ENCODE data around the gene TMEM47.

TMEM47 gene

DNA sequence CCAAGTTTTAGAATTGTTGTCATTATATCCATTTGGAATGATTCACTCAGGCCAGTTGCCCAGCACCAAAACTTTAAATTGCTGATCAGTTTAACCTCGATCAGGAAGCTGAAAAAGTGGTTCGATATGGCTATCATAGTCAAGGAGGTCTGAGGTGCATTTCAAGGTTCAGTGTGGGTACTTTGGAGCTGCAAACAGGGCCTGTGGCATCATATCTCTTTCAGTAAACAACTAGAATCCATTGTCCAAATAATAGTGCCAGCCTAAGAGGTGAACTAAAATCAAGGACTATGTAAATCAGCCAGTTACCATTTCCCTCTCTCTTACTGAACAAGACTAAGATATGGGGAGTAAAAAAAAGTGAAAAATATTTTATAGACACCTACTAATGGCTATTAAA is 14.2 kb downstream of the TMEM47 start:
- TF ChIP-seq TAF1 (IDR thresholded peaks at IDR 0.05; ENCODE audit: low read depth) (no peak), ZBTB7A (IDR thresholded peaks at IDR 0.05; ENCODE audit: low read depth) (no peak), RAD21 (IDR thresholded peaks at IDR 0.05; ENCODE audit: low read depth) (no peak), EGR1 (IDR thresholded peaks at IDR 0.05) (no peak)
- TF ChIP-seq, protein P1, sequence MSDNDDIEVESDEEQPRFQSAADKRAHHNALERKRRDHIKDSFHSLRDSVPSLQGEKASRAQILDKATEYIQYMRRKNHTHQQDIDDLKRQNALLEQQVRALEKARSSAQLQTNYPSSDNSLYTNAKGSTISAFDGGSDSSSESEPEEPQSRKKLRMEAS (IDR thresholded peaks at IDR 0.05) = no peak
- TF ChIP-seq, protein P2, sequence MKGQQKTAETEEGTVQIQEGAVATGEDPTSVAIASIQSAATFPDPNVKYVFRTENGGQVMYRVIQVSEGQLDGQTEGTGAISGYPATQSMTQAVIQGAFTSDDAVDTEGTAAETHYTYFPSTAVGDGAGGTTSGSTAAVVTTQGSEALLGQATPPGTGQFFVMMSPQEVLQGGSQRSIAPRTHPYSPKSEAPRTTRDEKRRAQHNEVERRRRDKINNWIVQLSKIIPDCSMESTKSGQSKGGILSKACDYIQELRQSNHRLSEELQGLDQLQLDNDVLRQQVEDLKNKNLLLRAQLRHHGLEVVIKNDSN (IDR thresholded peaks at IDR 0.05) = no peak

DNA sequence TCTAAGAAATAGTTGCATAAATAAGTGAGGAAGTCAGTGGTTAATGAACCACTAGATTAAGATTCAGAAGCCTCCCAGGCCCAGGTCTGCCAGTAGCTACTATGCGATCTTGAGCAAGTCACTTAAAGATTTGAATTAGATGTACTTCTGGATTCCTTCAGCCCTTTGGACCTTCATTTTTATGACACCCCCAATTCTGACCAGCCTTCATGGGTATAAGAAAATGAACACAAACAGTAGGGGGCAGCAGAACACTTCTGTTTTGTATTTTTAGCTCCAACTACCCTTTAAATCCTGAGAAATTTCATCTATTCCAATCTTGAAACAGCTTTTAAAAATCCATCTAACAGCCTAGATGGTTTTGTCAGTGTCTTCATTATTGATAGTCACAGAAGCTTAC is 19.0 kb downstream of the TMEM47 start:
- TF ChIP-seq TCF12 (IDR thresholded peaks at IDR 0.05; ENCODE audit: low read depth) = no peak
- TF ChIP-seq, protein P3, sequence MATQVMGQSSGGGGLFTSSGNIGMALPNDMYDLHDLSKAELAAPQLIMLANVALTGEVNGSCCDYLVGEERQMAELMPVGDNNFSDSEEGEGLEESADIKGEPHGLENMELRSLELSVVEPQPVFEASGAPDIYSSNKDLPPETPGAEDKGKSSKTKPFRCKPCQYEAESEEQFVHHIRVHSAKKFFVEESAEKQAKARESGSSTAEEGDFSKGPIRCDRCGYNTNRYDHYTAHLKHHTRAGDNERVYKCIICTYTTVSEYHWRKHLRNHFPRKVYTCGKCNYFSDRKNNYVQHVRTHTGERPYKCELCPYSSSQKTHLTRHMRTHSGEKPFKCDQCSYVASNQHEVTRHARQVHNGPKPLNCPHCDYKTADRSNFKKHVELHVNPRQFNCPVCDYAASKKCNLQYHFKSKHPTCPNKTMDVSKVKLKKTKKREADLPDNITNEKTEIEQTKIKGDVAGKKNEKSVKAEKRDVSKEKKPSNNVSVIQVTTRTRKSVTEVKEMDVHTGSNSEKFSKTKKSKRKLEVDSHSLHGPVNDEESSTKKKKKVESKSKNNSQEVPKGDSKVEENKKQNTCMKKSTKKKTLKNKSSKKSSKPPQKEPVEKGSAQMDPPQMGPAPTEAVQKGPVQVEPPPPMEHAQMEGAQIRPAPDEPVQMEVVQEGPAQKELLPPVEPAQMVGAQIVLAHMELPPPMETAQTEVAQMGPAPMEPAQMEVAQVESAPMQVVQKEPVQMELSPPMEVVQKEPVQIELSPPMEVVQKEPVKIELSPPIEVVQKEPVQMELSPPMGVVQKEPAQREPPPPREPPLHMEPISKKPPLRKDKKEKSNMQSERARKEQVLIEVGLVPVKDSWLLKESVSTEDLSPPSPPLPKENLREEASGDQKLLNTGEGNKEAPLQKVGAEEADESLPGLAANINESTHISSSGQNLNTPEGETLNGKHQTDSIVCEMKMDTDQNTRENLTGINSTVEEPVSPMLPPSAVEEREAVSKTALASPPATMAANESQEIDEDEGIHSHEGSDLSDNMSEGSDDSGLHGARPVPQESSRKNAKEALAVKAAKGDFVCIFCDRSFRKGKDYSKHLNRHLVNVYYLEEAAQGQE (IDR thresholded peaks at IDR 0.05; ENCODE audit: low read depth) = no peak
- no peak for TF ChIP-seq TEAD4 (IDR thresholded peaks at IDR 0.05)
- no peak for TF ChIP-seq CREB1 (IDR thresholded peaks at IDR 0.05; ENCODE audit: low read depth)
- peak; percentile 38; the same call in 1 of the 2 replicates for TF ChIP-seq RAD21 (IDR thresholded peaks at IDR 0.05; ENCODE audit: low read depth)

DNA sequence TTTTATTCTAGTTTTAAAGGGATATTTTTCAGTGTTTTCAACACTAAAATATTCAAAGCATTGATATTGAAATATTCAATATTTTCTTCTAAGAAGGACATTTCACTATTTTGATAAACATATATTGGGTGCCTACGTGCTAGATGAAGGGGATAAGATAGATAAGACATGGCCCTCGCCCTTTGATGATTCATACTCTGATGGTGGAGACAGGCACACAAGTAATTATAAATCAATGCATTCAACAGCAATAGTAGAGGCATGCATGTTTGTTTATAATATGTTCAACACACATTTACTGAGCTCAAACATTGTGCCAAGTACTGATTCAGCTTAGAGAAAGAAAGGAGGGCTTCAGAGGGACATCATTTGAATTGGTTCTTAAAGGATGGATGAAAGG is 22.7 kb downstream of the TMEM47 start:
- TF ChIP-seq YY1 (IDR thresholded peaks at IDR 0.05; ENCODE audit: low read depth) (no peak), ZBTB7A (IDR thresholded peaks at IDR 0.05; ENCODE audit: low read depth) (no peak), TEAD4 (IDR thresholded peaks at IDR 0.05) (no peak), EP300 (IDR thresholded peaks at IDR 0.05; ENCODE audit: borderline replicate concordance) (no peak), CEBPB (IDR thresholded peaks at IDR 0.05) (no peak)
- TF ChIP-seq, protein P1 (IDR thresholded peaks at IDR 0.05) = no peak
- TF ChIP-seq, protein P3 (IDR thresholded peaks at IDR 0.05; ENCODE audit: low read depth) = no peak
- TF ChIP-seq, protein P2 (IDR thresholded peaks at IDR 0.05) = no peak

DNA sequence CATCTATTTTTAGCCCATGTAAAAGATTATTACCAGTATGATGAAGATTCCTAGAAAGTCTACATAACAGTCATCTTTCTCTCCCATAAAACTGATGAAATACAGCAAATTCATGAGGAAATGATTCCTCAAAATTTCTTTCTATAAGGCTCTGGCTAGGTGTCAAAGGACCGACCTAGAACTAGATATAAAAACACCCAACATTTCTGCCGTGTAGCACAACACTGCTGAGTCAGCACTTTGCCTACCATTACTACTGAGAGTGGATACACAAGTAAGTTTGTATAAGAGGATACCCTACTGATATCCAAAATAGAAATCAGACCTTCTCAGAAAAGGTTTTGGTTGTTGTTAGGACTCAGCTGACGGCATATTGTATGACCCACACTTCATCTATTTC is 24.7 kb downstream of the TMEM47 start:
- TF ChIP-seq YY1 (IDR thresholded peaks at IDR 0.05; ENCODE audit: low read depth) = no peak
- no peak for TF ChIP-seq ZBTB7A (IDR thresholded peaks at IDR 0.05; ENCODE audit: low read depth)
- TF ChIP-seq NFIC (IDR thresholded peaks at IDR 0.05) = no peak
- no peak for TF ChIP-seq CREB1 (IDR thresholded peaks at IDR 0.05; ENCODE audit: low read depth)
- no peak for TF ChIP-seq FOXM1 (IDR thresholded peaks at IDR 0.05; ENCODE audit: borderline replicate concordance, low read depth)
- TF ChIP-seq TEAD4 (IDR thresholded peaks at IDR 0.05) = no peak
- TF ChIP-seq CEBPB (IDR thresholded peaks at IDR 0.05) = no peak
- TF ChIP-seq EP300 (IDR thresholded peaks at IDR 0.05; ENCODE audit: borderline replicate concordance) = no peak
- no peak for TF ChIP-seq EGR1 (IDR thresholded peaks at IDR 0.05)
- TF ChIP-seq, protein P3 (IDR thresholded peaks at IDR 0.05; ENCODE audit: low read depth) = no peak
- TF ChIP-seq, protein P2 (IDR thresholded peaks at IDR 0.05) = no peak
- no peak for TF ChIP-seq TCF12 (IDR thresholded peaks at IDR 0.05; ENCODE audit: low read depth)
- no peak for TF ChIP-seq RAD21 (IDR thresholded peaks at IDR 0.05; ENCODE audit: low read depth)
- no peak for TF ChIP-seq TAF1 (IDR thresholded peaks at IDR 0.05; ENCODE audit: low read depth)

All from Ishikawa (cell line).